Spleen (tissue), 13 donors: ENCODE data around the gene RPAP2. TPM values are rescaled to one million over a fixed set of nuclear protein-coding genes. Genes with fewer than 3 reads are reported as not detected.
A peak's percentile ranks its signal among the peaks of the same experiment; 100 is the strongest.
"Not testable (repeated sequence)": the region's sequence is repeated elsewhere in the genome, so short reads cannot be mapped to it uniquely, and the experiment has no call there.

Experiments
- DNase-seq: peaks from one replicate; pipeline ENCODE4 v3.0.0-alpha.2; 2020
- H3K27ac ChIP-seq, 8 donors: fragments of 200-600 bp; sonication (generic) in 7 of 8; 1 replicate in 4 of 8; 2 replicates in 4 of 8; pipeline versions ENCODE4 v1.5.0 to v1.8.0; 2016 to 2021; ENCODE audit warnings: inconsistent platforms in 4 of 8, mild to moderate bottlenecking in 4 of 8, moderate library complexity in 1 of 8
- H3K27me3 ChIP-seq, 7 donors: fragments of 200-600 bp; sonication (generic) in 6 of 7; replicated peaks in 1 of 7; 1 replicate in 4 of 7; 2 replicates in 3 of 7; pipeline versions ENCODE4 v1.5.0 to v1.8.0; 2016 to 2021; ENCODE audit warnings: inconsistent platforms in 3 of 7, mild to moderate bottlenecking in 1 of 7
- H3K36me3 ChIP-seq, 6 donors: fragments of 200-600 bp; sonication (generic) in 5 of 6; 1 replicate in 4 of 6; 2 replicates in 2 of 6; pipeline versions ENCODE4 v1.5.0 to v1.8.0; 2016 to 2021; ENCODE audit warnings: inconsistent platforms in 2 of 6
- H3K4me1 ChIP-seq, 6 donors: fragments of 200-600 bp; sonication (generic) in 5 of 6; 1 replicate in 3 of 6; 2 replicates in 3 of 6; pipeline versions ENCODE4 v1.5.0 to v1.8.0; 2016 to 2021; ENCODE audit warnings: inconsistent platforms in 3 of 6
- H3K4me3 ChIP-seq, 8 donors: fragments of 200-600 bp; sonication (generic) in 7 of 8; 1 replicate in 4 of 8; 2 replicates in 4 of 8; pipeline versions ENCODE4 v1.5.0 to v1.8.0; 2016 to 2021; ENCODE audit warnings: inconsistent platforms in 4 of 8, mild to moderate bottlenecking in 4 of 8, moderate library complexity in 2 of 8
- H3K9me3 ChIP-seq, 8 donors: fragments of 200-600 bp; sonication (generic) in 7 of 8; 1 replicate in 4 of 8; 2 replicates in 4 of 8; pipeline versions ENCODE4 v1.5.0 to v1.8.0; 2016 to 2021; ENCODE audit warnings: inconsistent platforms in 4 of 8
- POLR2A ChIP-seq, 3 donors: fragments of 450-650 bp; IDR thresholded peaks; one replicate each; pipeline ENCODE4 v1.5.1; 2017; ENCODE audit warnings: antibody characterized with exemption in 3 of 3, mild to moderate bottlenecking in 1 of 3
- POLR2AphosphoS5 ChIP-seq, 3 donors: sonication (generic); formaldehyde crosslinking; IDR thresholded peaks; one replicate each; pipeline ENCODE4 v1.5.1; 2017; ENCODE audit warnings: antibody characterized with exemption in 3 of 3
- WGBS, 5 donors: extraction: QIAGEN DNeasy Blood & Tissue Kit in 3 of 5; methylation state at CpG; one replicate each; pipeline versions ENCODE4 v1.1.5 to v1.1.7; 2013 to 2018; 5-methylcytosine and 5-hydroxymethylcytosine counted together
- intact Hi-C: fragments of 100-400 bp; cut with DNase I; formaldehyde crosslinking; loops from one replicate; pipeline ENCODE4 v1.15.0; 2023; ENCODE audit warnings: low total_unique reads
- long read RNA-seq, 2 donors: transcript quantifications; one replicate each; lab custom pipeline, GENCODE V29; 2026
- polyA plus RNA-seq, 3 donors: library from polyadenylated mRNA; stranded (reverse); fragments of 200-250 nt; gene quantifications; one replicate each; pipeline ENCODE4 v1.2.1, GENCODE V29; 2013
- total RNA-seq, 7 donors: library from RNA; depleted of rRNA in 3 of 7; stranded (reverse); fragments of >200 nt in 3 of 7; fragmentation: NEBNext Ultra II Directional in 4 of 7; extraction: Animal tissue kit (Norgen Biotek cat#: 25700) in 4 of 7; gene quantifications; one replicate each; pipeline versions ENCODE4 v1.1.0 to v1.2.1, GENCODE V29; 2016 to 2021
- TF ChIP-seq, protein P1 (sequence below), 11 experiments: fragments of 200-600 bp in 7 of 11; fragments of 450-650 bp in 4 of 11; sonication (generic) in 4 of 11; IDR thresholded peaks in 8 of 11; conservative IDR thresholded peaks in 3 of 11; 1 replicate in 7 of 11; 2 replicates in 4 of 11; pipeline versions ENCODE4 v1.4.0 to v1.8.0; 2016 to 2021; ENCODE audit warnings: antibody characterized with exemption in 11 of 11, inconsistent platforms in 4 of 11, mild to moderate bottlenecking in 1 of 11
- donor health status: healthy with polysubstance abuse.
- donor health status: DM: no; HTN: no; CAD: no; lungs with moderate emphysema.
- donor health status: DM: no; HTN: no; CAD: no.
- donor health status: Bipolar disorder and iron deficiency.
- donor health status: healthy.
- donor health status: DM: no; HTN: no; CAD: no.
- donor health status: DM: yes; HTN: yes; CAD: no.

The RPAP2 gene
- total RNA-seq (10 to 100 TPM in 6 of 7 donors, 1 to 10 TPM in 1; 6.2 to 31.5 (median 26.4) TPM), polyA plus RNA-seq (1 to 10 TPM; 4.4 to 6.4 (median 4.8) TPM)
- long read RNA-seq, donor 1, full-length matches to known transcripts = 2 of 2 reads
- long read RNA-seq, donor 1, partial matches to known transcripts = 0 of 2 reads
- long read RNA-seq, donor 1, other reads (novel, unspliced or antisense) = 0 of 2 reads
- long read RNA-seq, donor 2, full-length matches to known transcripts = 1 of 1 reads
- long read RNA-seq, donor 2, partial matches to known transcripts = 0 of 1 reads
- long read RNA-seq, donor 2, other reads (novel, unspliced or antisense) = 0 of 1 reads

DNA sequence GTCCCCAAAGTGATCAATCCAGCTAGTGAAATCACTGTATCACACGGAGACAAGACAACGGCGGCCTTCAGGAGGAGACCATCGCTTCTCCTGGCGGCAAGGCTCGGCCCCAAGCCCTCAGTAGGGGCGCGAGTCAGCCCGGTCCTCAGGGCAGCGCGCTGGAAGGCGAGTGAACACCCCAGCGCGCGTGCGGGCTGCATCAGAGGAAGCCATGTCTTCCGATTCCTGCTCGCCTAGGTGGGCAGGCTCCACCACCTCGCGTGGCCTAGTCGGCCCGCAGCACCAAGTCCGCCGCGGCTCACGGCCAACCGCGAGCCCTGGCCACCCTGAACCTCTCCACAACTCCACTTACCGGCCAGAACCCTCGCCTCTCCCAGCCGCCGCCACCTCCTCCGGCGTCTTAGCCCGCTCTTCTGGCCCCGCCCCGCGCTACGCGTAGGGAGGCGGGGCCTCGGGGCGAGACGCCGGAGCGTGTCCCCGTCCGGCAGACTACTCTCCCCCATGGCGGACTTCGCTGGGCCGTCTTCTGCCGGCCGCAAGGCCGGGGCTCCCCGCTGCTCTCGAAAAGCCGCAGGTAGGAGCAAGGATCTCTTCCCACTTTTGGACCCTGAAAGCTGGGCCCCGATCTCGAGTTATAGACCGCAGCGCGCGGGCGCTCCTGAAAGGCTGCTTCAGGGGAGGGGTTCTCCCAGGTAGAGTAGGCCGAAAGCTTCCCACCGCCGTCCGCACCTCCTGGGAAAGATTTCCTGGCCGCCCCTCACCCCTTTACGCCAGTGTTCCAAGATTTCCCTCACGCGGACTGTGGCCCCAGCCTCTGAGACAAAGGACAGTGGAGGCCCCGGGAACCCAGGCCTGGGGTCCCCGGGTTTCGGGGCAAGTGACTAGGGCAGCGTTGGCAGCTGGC lies at the start of gene RPAP2, which contains the start of gene GLMN:
TSS of gene RPAP2 (plus strand) at position 487 of the 904 bp plus-strand sequence. CDS start at position 502, 15 bp downstream.
TSS of gene GLMN (minus strand) at position 415 of the 904 bp plus-strand sequence. CDS start 988 bp downstream, outside the sequence.
- H3K9me3 ChIP-seq = no peaks in the 10 kb centered on the region
- no peaks in the 10 kb centered on the region for H3K27me3 ChIP-seq
- peaks cover 0 to 50% (median 3%) of the 10 kb centered on the region in 6 donors for H3K36me3 ChIP-seq
- peak within 1 kb of the TSS; percentile 93 to 99 (median 97) for H3K27ac ChIP-seq
- TF ChIP-seq POLR2A (IDR thresholded peaks at IDR 0.05) = peak in 1 of 3 donors; percentile 38
- peak; percentile 94 to 96 (median 95) for TF ChIP-seq POLR2AphosphoS5 (IDR thresholded peaks at IDR 0.05)
- TF ChIP-seq, protein P1, sequence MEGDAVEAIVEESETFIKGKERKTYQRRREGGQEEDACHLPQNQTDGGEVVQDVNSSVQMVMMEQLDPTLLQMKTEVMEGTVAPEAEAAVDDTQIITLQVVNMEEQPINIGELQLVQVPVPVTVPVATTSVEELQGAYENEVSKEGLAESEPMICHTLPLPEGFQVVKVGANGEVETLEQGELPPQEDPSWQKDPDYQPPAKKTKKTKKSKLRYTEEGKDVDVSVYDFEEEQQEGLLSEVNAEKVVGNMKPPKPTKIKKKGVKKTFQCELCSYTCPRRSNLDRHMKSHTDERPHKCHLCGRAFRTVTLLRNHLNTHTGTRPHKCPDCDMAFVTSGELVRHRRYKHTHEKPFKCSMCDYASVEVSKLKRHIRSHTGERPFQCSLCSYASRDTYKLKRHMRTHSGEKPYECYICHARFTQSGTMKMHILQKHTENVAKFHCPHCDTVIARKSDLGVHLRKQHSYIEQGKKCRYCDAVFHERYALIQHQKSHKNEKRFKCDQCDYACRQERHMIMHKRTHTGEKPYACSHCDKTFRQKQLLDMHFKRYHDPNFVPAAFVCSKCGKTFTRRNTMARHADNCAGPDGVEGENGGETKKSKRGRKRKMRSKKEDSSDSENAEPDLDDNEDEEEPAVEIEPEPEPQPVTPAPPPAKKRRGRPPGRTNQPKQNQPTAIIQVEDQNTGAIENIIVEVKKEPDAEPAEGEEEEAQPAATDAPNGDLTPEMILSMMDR (IDR thresholded peaks at IDR 0.05 in 8 of 11, conservative IDR thresholded peaks at IDR 0.05 in 3 of 11) = peak in 2 of 11 experiments; percentile 12 to 22
- WGBS, 5 donors = 0 to 1% (median 1%) methylated on average over 41 to 76 of the region's 76 CpGs
- intact Hi-C loops = no loop called here
- DNase-seq = peak; percentile 96
- peaks cover 5 to 52% (median 32%) of the 10 kb centered on the region in 6 donors for H3K4me1 ChIP-seq
- peak within 1 kb of the TSS; percentile 67 to 89 (median 75) for H3K4me3 ChIP-seq

DNA sequence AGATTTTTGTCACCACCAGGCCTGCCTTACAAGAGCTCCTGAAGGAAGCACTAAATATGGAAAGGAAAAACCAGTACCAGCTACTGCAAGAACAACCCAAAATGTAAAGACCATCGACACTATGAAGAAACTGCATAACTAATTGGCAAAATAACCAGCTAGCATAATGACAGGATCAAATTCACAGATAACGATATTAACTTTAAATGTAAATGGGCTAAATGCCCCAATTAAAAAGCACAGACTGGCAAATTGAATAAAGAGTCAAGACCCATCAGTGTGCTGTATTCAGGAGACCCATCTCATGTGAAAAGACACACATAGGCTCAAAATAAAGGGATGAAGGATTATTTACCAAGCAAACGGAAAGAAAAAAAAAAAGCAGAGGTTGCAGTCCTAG lies 44.1 kb upstream of the RPAP2 start:
- Histone ChIP-seq H3K9me3 (peaks cover 0 to 23% (median 17%) of the 10 kb centered on the region in 8 donors), H3K36me3 (peaks cover 2 to 76% (median 39%) of the 10 kb centered on the region in 6 donors)
- intact Hi-C loops, H3K27me3 ChIP-seq, H3K4me1 ChIP-seq, H3K4me3 ChIP-seq, DNase-seq, H3K27ac ChIP-seq: not testable (repeated sequence)
- 63 to 80% (median 79%) methylated on average over 3 of the region's 3 CpGs for WGBS, 5 donors

DNA sequence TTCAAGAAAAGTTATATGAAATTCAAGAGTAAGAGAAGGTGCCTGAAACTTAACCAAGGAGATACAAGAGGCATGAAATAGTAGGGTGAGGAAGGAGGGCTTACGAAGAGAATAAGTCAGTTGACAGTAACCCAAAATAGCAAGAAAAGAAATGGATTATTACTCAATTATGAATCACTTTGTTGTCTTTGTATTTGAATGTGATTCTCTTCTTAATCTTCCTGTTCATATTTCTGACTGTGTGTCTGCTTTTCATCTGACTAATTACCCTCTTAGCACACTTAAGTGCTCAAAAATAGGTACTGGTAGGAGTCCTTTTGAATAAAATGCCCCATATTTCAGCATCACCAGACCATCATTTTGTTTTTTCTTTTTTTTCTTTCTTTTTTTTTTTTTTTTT lies 39.5 kb upstream of the RPAP2 start:
- intact Hi-C loops = no loop called here
- Histone ChIP-seq H3K4me3 (no peak overlapping the region), H3K4me1 (no peaks in the 10 kb centered on the region), H3K9me3 (peaks cover 0 to 19% (median 14%) of the 10 kb centered on the region in 8 donors), H3K36me3 (peaks cover 0 to 94% (median 50%) of the 10 kb centered on the region in 6 donors), H3K27ac (no peak overlapping the region), H3K27me3 (no peaks in the 10 kb centered on the region)
- DNase-seq = no peak
- TF ChIP-seq POLR2AphosphoS5 (IDR thresholded peaks at IDR 0.05) (no peak), POLR2A (IDR thresholded peaks at IDR 0.05) (no peak)
- TF ChIP-seq, protein P1 (IDR thresholded peaks at IDR 0.05 in 8 of 11, conservative IDR thresholded peaks at IDR 0.05 in 3 of 11) = no peak
- WGBS, 5 donors = 89 to 100% (median 100%) methylated on average over 1 of the region's 1 CpG

- no peaks in the 10 kb centered on the region for H3K4me1 ChIP-seq
- no peaks in the 10 kb centered on the region for H3K9me3 ChIP-seq
- no peak for DNase-seq
- no peak overlapping the region for H3K4me3 ChIP-seq
- peaks cover 0 to 94% (median 50%) of the 10 kb centered on the region in 6 donors for H3K36me3 ChIP-seq
- no peaks in the 10 kb centered on the region for H3K27me3 ChIP-seq
- H3K27ac ChIP-seq = no peak overlapping the region
- TF ChIP-seq, protein P1 (IDR thresholded peaks at IDR 0.05 in 8 of 11, conservative IDR thresholded peaks at IDR 0.05 in 3 of 11) = no peak
- no peak for TF ChIP-seq POLR2A (IDR thresholded peaks at IDR 0.05)
- no peak for TF ChIP-seq POLR2AphosphoS5 (IDR thresholded peaks at IDR 0.05)
- WGBS, 5 donors = 89 to 97% (median 93%) methylated on average over 3 of the region's 3 CpGs
- intact Hi-C loops = no loop called here
These were observed 36.3 kb upstream of the RPAP2 start for GRCh38 chr1:92262516-92262915.
